Measurements from ENCODE around the gene HPGDS.
"Not testable (repeated sequence)": the region's sequence is repeated elsewhere in the genome, so short reads cannot be mapped to it uniquely, and the experiment has no call there.

The HPGDS gene

GRCh38 chr4:94325835-94326234, 16.8 kb downstream of the HPGDS start:
- no peak for DNase-seq (ENCODE audit: low read depth)

GRCh38 chr4:94319927-94320326, 22.7 kb downstream of the HPGDS start:
- not testable (repeated sequence) for DNase-seq (ENCODE audit: low read depth)

- no peak for DNase-seq (ENCODE audit: low read depth)
Observed at GRCh38 chr4:94307231-94307871, 35.3 kb downstream of the HPGDS start.

GRCh38 chr4:94306713-94307112, 35.9 kb downstream of the HPGDS start:
- no peak for DNase-seq (ENCODE audit: low read depth)

GRCh38 chr4:94305466-94306225, 37.0 kb downstream of the HPGDS start:
- no peak for DNase-seq (ENCODE audit: low read depth)

- DNase-seq (ENCODE audit: low read depth) = no peak
Observed at GRCh38 chr4:94304365-94304971, 38.2 kb downstream of the HPGDS start.

- DNase-seq (ENCODE audit: low read depth) = no peak
Observed at GRCh38 chr4:94302191-94302590, 40.4 kb downstream of the HPGDS start.

- no peak for DNase-seq (ENCODE audit: low read depth)
Observed at GRCh38 chr4:94298725-94299252, 43.8 kb downstream of the HPGDS start.

- DNase-seq (ENCODE audit: low read depth) = not testable (repeated sequence)
Observed at GRCh38 chr4:94295473-94295872, 47.2 kb downstream of the HPGDS start.

GRCh38 chr4:94293981-94294380, 48.7 kb downstream of the HPGDS start:
- not testable (repeated sequence) for DNase-seq (ENCODE audit: low read depth)

- DNase-seq (ENCODE audit: low read depth) = no peak
Observed at GRCh38 chr4:94290245-94290644, 52.4 kb downstream of the HPGDS start.

GRCh38 chr4:94285666-94286065, 57.0 kb downstream of the HPGDS start:
- no peak for DNase-seq (ENCODE audit: low read depth)

GRCh38 chr4:94284889-94285288, 57.7 kb downstream of the HPGDS start:
- no peak for DNase-seq (ENCODE audit: low read depth)

- DNase-seq (ENCODE audit: low read depth) = no peak
Observed at GRCh38 chr4:94278781-94279180, 63.9 kb downstream of the HPGDS start.

- DNase-seq (ENCODE audit: low read depth) = no peak
Observed at GRCh38 chr4:94277534-94277933, 65.1 kb downstream of the HPGDS start.

- DNase-seq (ENCODE audit: low read depth) = no peak
Observed at GRCh38 chr4:94276204-94276603, 66.4 kb downstream of the HPGDS start.

- DNase-seq (ENCODE audit: low read depth) = no peak
Observed at GRCh38 chr4:94274912-94275311, 67.7 kb downstream of the HPGDS start.

GRCh38 chr4:94271248-94271647, 71.4 kb downstream of the HPGDS start:
- DNase-seq (ENCODE audit: low read depth) = no peak

GRCh38 chr4:94267037-94267436, 75.6 kb downstream of the HPGDS start:
- DNase-seq (ENCODE audit: low read depth) = no peak

- no peak for DNase-seq (ENCODE audit: low read depth)
Observed at GRCh38 chr4:94262163-94263016, 80.2 kb downstream of the HPGDS start.

GRCh38 chr4:94256828-94257227, 85.8 kb downstream of the HPGDS start:
- no peak for DNase-seq (ENCODE audit: low read depth)

- no peak for DNase-seq (ENCODE audit: low read depth)
Observed at GRCh38 chr4:94256144-94256783, 86.4 kb downstream of the HPGDS start.
